ENCODE data around the gene SHISA9. TPM values are rescaled to one million over a fixed set of nuclear protein-coding genes. Genes with fewer than 3 reads are reported as not detected.

Gene SHISA9
- total RNA-seq, 2 experiments from 2014 or later = not detected

GRCh38 chr16:13194766-13195165 is 293.4 kb downstream of the SHISA9 start:
- H3K36me3 ChIP-seq (ENCODE audit: insufficient read depth, low read length) = no peaks in the 10 kb centered on the region
- no peak overlapping the region for H3K4me3 ChIP-seq (ENCODE audit: low read depth, low read length, poor library complexity, severe bottlenecking)
- H3K9me3 ChIP-seq (ENCODE audit: low read length) = no peaks in the 10 kb centered on the region
- no peak for DNase-seq (ENCODE audit: low spot score)
- H3K79me2 ChIP-seq (ENCODE audit: insufficient read depth, low read depth, low read length) = no peaks in the 10 kb centered on the region
- ChIA-PET CTCF (ENCODE audit: unreplicated experiment) (no interaction called here), POLR2A (no interaction called here)
- H2AFZ ChIP-seq (ENCODE audit: low read length) = no peak overlapping the region
- H3K27ac ChIP-seq (ENCODE audit: low read depth, low read length, poor library complexity, severe bottlenecking) = no peak overlapping the region
- 0 out of 2 replicates have a peak, but pooled peaks cover 4% of the 10 kb centered on the region for H3K9me2 ChIP-seq (ENCODE audit: insufficient read depth, low read length)
- H3K4me1 ChIP-seq (ENCODE audit: insufficient read depth, low read length, poor library complexity, severe bottlenecking) = no peaks in the 10 kb centered on the region
- no peak for TF ChIP-seq EZH2phosphoT487 (IDR thresholded peaks at IDR 0.05; ENCODE audit: borderline replicate concordance, low read depth, low read length)
- no peak for TF ChIP-seq CTCF (conservative IDR thresholded peaks at IDR 0.05; ENCODE audit: low read length)
- BruUV-seq (replicated peaks) = no TSS peak
- no peak overlapping the region for H3K4me2 ChIP-seq (ENCODE audit: low read length)
- intact Hi-C loops (cut with micrococcal nuclease; ENCODE audit: unreplicated experiment) = no loop called here
- H4K20me1 ChIP-seq (ENCODE audit: insufficient read depth, low read length) = no peaks in the 10 kb centered on the region

- Histone ChIP-seq H3K4me3 (ENCODE audit: low read depth, low read length, poor library complexity, severe bottlenecking) (no peak overlapping the region), H3K27ac (ENCODE audit: low read depth, low read length, poor library complexity, severe bottlenecking) (no peak overlapping the region), H3K9me3 (ENCODE audit: low read length) (no peaks in the 10 kb centered on the region), H3K4me2 (ENCODE audit: low read length) (no peak overlapping the region), H3K9me2 (ENCODE audit: insufficient read depth, low read length) (no peaks in the 10 kb centered on the region), H4K20me1 (ENCODE audit: insufficient read depth, low read length) (no peaks in the 10 kb centered on the region), H2AFZ (ENCODE audit: low read length) (no peak overlapping the region), H3K36me3 (ENCODE audit: insufficient read depth, low read length) (no peaks in the 10 kb centered on the region), H3K4me1 (ENCODE audit: insufficient read depth, low read length, poor library complexity, severe bottlenecking) (no peaks in the 10 kb centered on the region), H3K79me2 (ENCODE audit: insufficient read depth, low read depth, low read length) (no peaks in the 10 kb centered on the region)
- TF ChIP-seq EZH2phosphoT487 (IDR thresholded peaks at IDR 0.05; ENCODE audit: borderline replicate concordance, low read depth, low read length) (no peak), CTCF (conservative IDR thresholded peaks at IDR 0.05; ENCODE audit: low read length) (no peak)
- DNase-seq (ENCODE audit: low spot score) = no peak
- POLR2A ChIA-PET = no interaction called here
- intact Hi-C loops (cut with micrococcal nuclease; ENCODE audit: unreplicated experiment) = no loop called here
- CTCF ChIA-PET (ENCODE audit: unreplicated experiment) = no interaction called here
- BruUV-seq (replicated peaks) = no TSS peak
These were observed 302.3 kb downstream of the SHISA9 start for GRCh38 chr16:13203725-13204124.

- Histone ChIP-seq H4K20me1 (ENCODE audit: insufficient read depth, low read length) (no peaks in the 10 kb centered on the region), H3K79me2 (ENCODE audit: insufficient read depth, low read depth, low read length) (no peaks in the 10 kb centered on the region), H3K4me1 (ENCODE audit: insufficient read depth, low read length, poor library complexity, severe bottlenecking) (no peaks in the 10 kb centered on the region), H3K9me2 (ENCODE audit: insufficient read depth, low read length) (no peaks in the 10 kb centered on the region), H3K36me3 (ENCODE audit: insufficient read depth, low read length) (no peaks in the 10 kb centered on the region), H2AFZ (ENCODE audit: low read length) (no peak overlapping the region), H3K4me2 (ENCODE audit: low read length) (no peak overlapping the region), H3K4me3 (ENCODE audit: low read depth, low read length, poor library complexity, severe bottlenecking) (no peak overlapping the region), H3K9me3 (ENCODE audit: low read length) (no peaks in the 10 kb centered on the region), H3K27ac (ENCODE audit: low read depth, low read length, poor library complexity, severe bottlenecking) (no peak overlapping the region)
- DNase-seq (ENCODE audit: low spot score) = no peak
- TF ChIP-seq CTCF (conservative IDR thresholded peaks at IDR 0.05; ENCODE audit: low read length) (no peak), EZH2phosphoT487 (IDR thresholded peaks at IDR 0.05; ENCODE audit: borderline replicate concordance, low read depth, low read length) (no peak)
- CTCF ChIA-PET (ENCODE audit: unreplicated experiment) = no interaction called here
- intact Hi-C loops (cut with micrococcal nuclease; ENCODE audit: unreplicated experiment) = no loop called here
- no TSS peak for BruUV-seq (replicated peaks)
- POLR2A ChIA-PET = interaction anchor here (0.6 kb wide), 1 partner anchor 294 kb away, joined by 3 read pairs; no protein-coding TSS in a partner anchor
These were observed 304.0 kb downstream of the SHISA9 start for GRCh38 chr16:13205352-13205751.
